ENCODE measurements around the gene RIPOR1. TPM values are rescaled to one million over a fixed set of nuclear protein-coding genes. Genes with fewer than 3 reads are reported as not detected.

RIPOR1 gene
- polyA plus RNA-seq, 1 of the 3 experiments (the other 2 are of a cell fraction), result 24.7 TPM

GRCh38 chr16:67525176-67525860 is 3.3 kb upstream of the RIPOR1 start (continued):
- no peak for TF ChIP-seq USF2 (IDR thresholded peaks at IDR 0.05; ENCODE audit: borderline replicate concordance, low read depth, low read length)
- TF ChIP-seq CTCF (IDR thresholded peaks at IDR 0.05), result no peak; the same call in 1 of the 2 replicates
- no peak for TF ChIP-seq SIN3A (IDR thresholded peaks at IDR 0.05; ENCODE audit: borderline replicate concordance, low read depth, low read length)
- TF ChIP-seq TEAD4 (IDR thresholded peaks at IDR 0.05; ENCODE audit: borderline replicate concordance, insufficient read depth), result no peak
- TF ChIP-seq MEF2A (IDR thresholded peaks at IDR 0.05; ENCODE audit: borderline replicate concordance, low read depth), result no peak

- H2AFZ ChIP-seq (ENCODE audit: low read depth), result no peak overlapping the region
- no peaks in the 10 kb centered on the region for H3K36me3 ChIP-seq (replicated peaks in 1 of 2; ENCODE audit: control insufficient read depth in 1 of 2, insufficient read depth in 2 of 2, low read length in 1 of 2)
- no peaks in the 10 kb centered on the region for H3K27me3 ChIP-seq (ENCODE audit: insufficient read depth)
- H3K9me3 ChIP-seq, result no peaks in the 10 kb centered on the region
- no peak overlapping the region for H3K27ac ChIP-seq (ENCODE audit: low read depth in 2 of 2, low read length in 1 of 2)
- peaks cover 10% of the 10 kb centered on the region for H4K20me1 ChIP-seq (ENCODE audit: insufficient read depth)
- no peak overlapping the region for H3K9ac ChIP-seq
- no peak overlapping the region for H3K4me2 ChIP-seq
- no peak overlapping the region for H3K4me3 ChIP-seq (ENCODE audit: low read depth in 2 of 2, low read length in 1 of 2)
- no peak for TF ChIP-seq GATA2 (CRISPR knock-in tag; IDR thresholded peaks at IDR 0.05)
- no peak for TF ChIP-seq MEF2A (IDR thresholded peaks at IDR 0.05; ENCODE audit: borderline replicate concordance, low read depth)
- no peak for TF ChIP-seq ZBTB33 (IDR thresholded peaks at IDR 0.05; ENCODE audit: borderline replicate concordance, low read depth)
- ChIA-PET POLR2A (interaction anchor here (1.3 kb wide), 1 partner anchor 12 kb away, joined by 3 read pairs; no protein-coding TSS in a partner anchor), CTCF (interaction anchor here (0.8 to 9.3 kb wide), 8 partner anchors 9 to 138 kb away, joined by 3 to 246 read pairs (median 5); partner anchors contain the start of genes ACD, C16orf86, CARMIL2 and CTCF)
- H3K9me2 ChIP-seq, result no peaks in the 10 kb centered on the region
- H3K4me1 ChIP-seq (ENCODE audit: control insufficient read depth in 1 of 2, insufficient read depth in 2 of 2, low read depth in 1 of 2, low read length in 1 of 2), result peaks cover 18 to 19% of the 10 kb centered on the region in 2 experiments; a peak in 3 of 4 replicates
- H3F3A ChIP-seq (replicated peaks; ENCODE audit: insufficient read depth), result peaks cover 20% of the 10 kb centered on the region
- no peak for DNase-seq
- H3K79me2 ChIP-seq (ENCODE audit: insufficient read depth), result peaks cover 23% of the 10 kb centered on the region
- WGBS (ENCODE audit: low lambda C conversion rate), result 71% methylated on average over 2 of the region's 3 CpGs
These were observed 2.4 kb upstream of the RIPOR1 start for GRCh38 chr16:67526149-67526791.

All from SK-N-SH (cell line).